ENCODE data around the gene SYT5.
"Not testable (repeated sequence)": the region's sequence is repeated elsewhere in the genome, so short reads cannot be mapped to it uniquely, and the experiment has no call there.

The SYT5 gene

GRCh38 chr19:55206664-55207500, 26.8 kb upstream of the SYT5 start:
- no peak for DNase-seq

- not testable (repeated sequence) for DNase-seq
Measured at GRCh38 chr19:55202199-55202598, 22.1 kb upstream of the SYT5 start.

GRCh38 chr19:55199620-55200204, 19.6 kb upstream of the SYT5 start:
- DNase-seq, result no peak

- no peak for DNase-seq
Measured at GRCh38 chr19:55198651-55199050, 18.6 kb upstream of the SYT5 start.

GRCh38 chr19:55197528-55197927, 17.4 kb upstream of the SYT5 start:
- DNase-seq, result no peak

- no peak for DNase-seq
Measured at GRCh38 chr19:55196803-55197202, 16.7 kb upstream of the SYT5 start.

GRCh38 chr19:55193481-55193880, 13.4 kb upstream of the SYT5 start:
- no peak for DNase-seq

- no peak for DNase-seq
Measured at GRCh38 chr19:55189403-55189835, 9.3 kb upstream of the SYT5 start.

- DNase-seq, result no peak
Measured at GRCh38 chr19:55188625-55189024, 8.5 kb upstream of the SYT5 start.

- DNase-seq, result no peak
Measured at GRCh38 chr19:55186080-55186479, 6.0 kb upstream of the SYT5 start.

GRCh38 chr19:55181740-55182139, 1.7 kb upstream of the SYT5 start:
- DNase-seq, result no peak

- DNase-seq, result peak; percentile 91
Measured at GRCh38 chr19:55178781-55179599, 1.1 kb downstream of the SYT5 start.

GRCh38 chr19:55176076-55176475, 4.0 kb downstream of the SYT5 start:
- DNase-seq, result no peak

GRCh38 chr19:55175117-55175867, 4.8 kb downstream of the SYT5 start:
- DNase-seq, result no peak

- DNase-seq, result no peak
Measured at GRCh38 chr19:55174425-55175116, 5.5 kb downstream of the SYT5 start.

- peak; percentile 72 for DNase-seq
Measured at GRCh38 chr19:55173714-55174409, 6.2 kb downstream of the SYT5 start.

- DNase-seq, result no peak
Measured at GRCh38 chr19:55173186-55173713, 6.8 kb downstream of the SYT5 start.

- no peak for DNase-seq
Measured at GRCh38 chr19:55172741-55173140, 7.3 kb downstream of the SYT5 start.

GRCh38 chr19:55172318-55172717, 7.8 kb downstream of the SYT5 start:
- not testable (repeated sequence) for DNase-seq

GRCh38 chr19:55171440-55171839, 8.6 kb downstream of the SYT5 start:
- no peak for DNase-seq

GRCh38 chr19:55169136-55169535, 11.0 kb downstream of the SYT5 start:
- no peak for DNase-seq

Data from NCI-H748 treated with DMSO at 0.1 percent for 48 hours (cell line).